Measurements from ENCODE around the gene PNPLA8.

Gene PNPLA8

GRCh38 chr7:108464743-108465142, 61.2 kb downstream of the PNPLA8 start:
- DNase-seq = no peak

GRCh38 chr7:108463613-108464012, 62.3 kb downstream of the PNPLA8 start:
- no peak for DNase-seq

- no peak for DNase-seq
These were observed 64.1 kb downstream of the PNPLA8 start for GRCh38 chr7:108461840-108462239.

- no peak for DNase-seq
These were observed 65.0 kb downstream of the PNPLA8 start for GRCh38 chr7:108460964-108461363.

- no peak for DNase-seq
These were observed 65.9 kb downstream of the PNPLA8 start for GRCh38 chr7:108459922-108460551.

GRCh38 chr7:108457871-108458270, 68.1 kb downstream of the PNPLA8 start:
- DNase-seq = no peak

- DNase-seq = no peak
These were observed 68.9 kb downstream of the PNPLA8 start for GRCh38 chr7:108456845-108457540.

GRCh38 chr7:108455998-108456677, 69.8 kb downstream of the PNPLA8 start, which contains the start of gene NRCAM:
TSS of gene NRCAM (minus strand) at chr7:108456436. CDS start at chr7:108240064, 216,372 bp downstream.
- no peak for DNase-seq

- no peak for DNase-seq
These were observed 70.4 kb downstream of the PNPLA8 start for GRCh38 chr7:108455551-108455997.

- no peak for DNase-seq
These were observed 71.0 kb downstream of the PNPLA8 start for GRCh38 chr7:108454674-108455550.

- no peak for DNase-seq
These were observed 71.6 kb downstream of the PNPLA8 start for GRCh38 chr7:108454317-108454673.

GRCh38 chr7:108453320-108453719, 72.6 kb downstream of the PNPLA8 start:
- DNase-seq = no peak

- no peak for DNase-seq
These were observed 73.2 kb downstream of the PNPLA8 start for GRCh38 chr7:108452707-108453106.

GRCh38 chr7:108451296-108451848, 74.6 kb downstream of the PNPLA8 start:
- no peak for DNase-seq

GRCh38 chr7:108450160-108450559, 75.8 kb downstream of the PNPLA8 start:
- no peak for DNase-seq

- no peak for DNase-seq
These were observed 76.4 kb downstream of the PNPLA8 start for GRCh38 chr7:108449521-108449920.

GRCh38 chr7:108448584-108449505, 77.1 kb downstream of the PNPLA8 start:
- DNase-seq = no peak

- no peak for DNase-seq
These were observed 83.8 kb downstream of the PNPLA8 start for GRCh38 chr7:108442039-108442568.

- DNase-seq = no peak
These were observed 84.5 kb downstream of the PNPLA8 start for GRCh38 chr7:108441392-108441955.

- DNase-seq = no peak
These were observed 85.3 kb downstream of the PNPLA8 start for GRCh38 chr7:108440613-108441012.

- DNase-seq = no peak
These were observed 89.0 kb downstream of the PNPLA8 start for GRCh38 chr7:108436906-108437305.

All from CD4-positive, alpha-beta T cell treated with Interleukin-4 for 4 hours (primary cell).